ENCODE data around the gene PHF1.
"Not testable (repeated sequence)": the region's sequence is repeated elsewhere in the genome, so short reads cannot be mapped to it uniquely, and the experiment has no call there.

The PHF1 gene

GRCh38 chr6:33391922-33392594 is 18.8 kb upstream of the PHF1 start:
- peak; percentile 60 for DNase-seq

GRCh38 chr6:33392595-33392948 is 18.2 kb upstream of the PHF1 start:
- no peak for DNase-seq

DNA sequence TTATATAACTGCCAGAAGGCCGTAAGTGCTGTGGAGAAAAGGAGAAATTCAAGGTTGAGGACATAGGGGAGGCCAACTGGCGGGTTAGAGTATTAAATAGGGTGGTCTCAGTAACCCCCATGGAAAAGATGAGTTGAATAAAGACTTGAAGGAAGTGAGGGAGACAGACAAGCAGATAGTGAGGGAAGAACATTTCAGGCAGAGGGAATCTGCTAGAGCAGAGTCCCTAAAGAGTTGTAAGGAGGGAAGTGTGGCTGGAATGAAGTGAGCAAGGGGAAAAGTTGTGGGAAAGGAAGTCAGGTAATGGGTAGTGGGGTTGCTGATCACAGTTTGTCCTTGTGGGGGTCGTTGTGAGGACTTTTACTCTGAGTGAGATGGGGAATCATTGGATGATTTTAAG is 17.8 kb upstream of the PHF1 start:
- DNase-seq, result no peak

GRCh38 chr6:33397541-33397940 is 13.3 kb upstream of the PHF1 start:
- no peak for DNase-seq

DNA sequence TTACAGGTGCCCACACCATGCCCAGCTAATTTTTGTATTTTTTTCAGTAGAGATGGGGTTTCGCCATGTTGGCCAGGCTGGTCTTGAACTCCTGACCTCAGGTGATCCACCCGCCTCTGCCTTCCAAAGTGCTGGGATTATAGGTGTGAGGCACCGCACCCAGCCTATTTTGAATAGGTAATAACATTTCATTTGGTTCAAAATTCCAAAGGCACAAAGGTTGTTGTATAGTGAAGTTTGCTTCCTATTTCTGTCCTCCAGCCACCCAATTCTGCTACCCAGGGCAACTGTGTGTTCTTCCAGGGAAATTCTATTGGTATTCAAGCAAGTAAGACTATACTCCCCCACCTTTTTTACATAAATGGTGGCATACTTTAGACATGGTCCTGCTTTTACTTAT is 12.2 kb upstream of the PHF1 start:
- not testable (repeated sequence) for DNase-seq

GRCh38 chr6:33399881-33400280 is 10.9 kb upstream of the PHF1 start:
- not testable (repeated sequence) for DNase-seq

GRCh38 chr6:33404884-33405283 is 5.9 kb upstream of the PHF1 start:
- no peak for DNase-seq

DNA sequence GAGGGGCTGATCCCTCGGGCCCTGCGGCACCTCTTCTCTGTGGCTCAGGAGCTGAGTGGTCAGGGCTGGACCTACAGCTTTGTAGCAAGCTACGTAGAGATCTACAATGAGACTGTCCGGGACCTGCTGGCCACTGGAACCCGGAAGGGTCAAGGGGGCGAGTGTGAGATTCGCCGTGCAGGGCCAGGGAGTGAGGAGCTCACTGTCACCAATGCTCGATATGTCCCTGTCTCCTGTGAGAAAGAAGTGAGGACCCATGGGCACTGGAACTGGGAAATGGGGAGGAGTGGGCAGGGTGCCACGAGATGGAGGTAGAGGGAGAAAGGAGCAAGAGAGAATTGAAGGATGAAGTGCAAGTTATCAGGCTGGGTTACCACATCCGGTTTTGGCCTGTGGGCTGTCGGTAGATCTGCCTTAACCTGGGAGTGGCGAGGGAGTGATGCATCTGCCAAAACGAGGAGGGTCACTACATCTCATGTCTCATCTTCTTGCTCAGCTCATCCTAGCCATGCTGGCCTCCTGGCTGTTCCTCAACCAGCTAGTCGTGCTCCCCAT is 5.4 kb upstream of the PHF1 start:
- no peak for DNase-seq

GRCh38 chr6:33406126-33406525 is 4.7 kb upstream of the PHF1 start:
- no peak for DNase-seq

DNA sequence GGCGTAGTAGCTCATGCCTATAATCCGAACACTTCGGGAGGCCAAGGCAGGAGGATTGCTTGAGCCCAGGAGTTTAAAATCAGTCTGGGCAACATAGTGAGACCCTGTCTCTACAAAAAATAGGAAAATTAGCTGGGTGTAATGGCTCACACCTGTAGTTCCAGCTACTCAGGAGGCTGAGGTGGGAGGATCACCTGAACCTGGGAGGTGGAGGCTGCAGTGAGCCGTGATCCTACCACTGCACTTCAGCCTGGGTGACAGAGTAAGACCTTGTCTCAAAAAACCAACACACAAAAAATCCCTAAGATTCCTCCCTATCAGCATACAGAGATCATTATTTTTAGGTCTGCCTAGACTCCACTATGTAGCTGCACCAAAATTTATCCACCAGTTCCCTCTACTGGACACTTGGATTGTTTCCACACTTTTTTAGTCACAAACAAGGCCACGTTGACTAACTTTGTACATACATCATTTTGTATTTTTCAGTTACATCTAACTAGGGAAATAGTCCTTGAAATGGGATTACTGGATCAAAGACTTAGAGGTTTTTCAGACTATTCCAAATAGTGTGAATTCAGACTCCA is 3.6 kb upstream of the PHF1 start:
- peak; percentile 71 for DNase-seq

DNA sequence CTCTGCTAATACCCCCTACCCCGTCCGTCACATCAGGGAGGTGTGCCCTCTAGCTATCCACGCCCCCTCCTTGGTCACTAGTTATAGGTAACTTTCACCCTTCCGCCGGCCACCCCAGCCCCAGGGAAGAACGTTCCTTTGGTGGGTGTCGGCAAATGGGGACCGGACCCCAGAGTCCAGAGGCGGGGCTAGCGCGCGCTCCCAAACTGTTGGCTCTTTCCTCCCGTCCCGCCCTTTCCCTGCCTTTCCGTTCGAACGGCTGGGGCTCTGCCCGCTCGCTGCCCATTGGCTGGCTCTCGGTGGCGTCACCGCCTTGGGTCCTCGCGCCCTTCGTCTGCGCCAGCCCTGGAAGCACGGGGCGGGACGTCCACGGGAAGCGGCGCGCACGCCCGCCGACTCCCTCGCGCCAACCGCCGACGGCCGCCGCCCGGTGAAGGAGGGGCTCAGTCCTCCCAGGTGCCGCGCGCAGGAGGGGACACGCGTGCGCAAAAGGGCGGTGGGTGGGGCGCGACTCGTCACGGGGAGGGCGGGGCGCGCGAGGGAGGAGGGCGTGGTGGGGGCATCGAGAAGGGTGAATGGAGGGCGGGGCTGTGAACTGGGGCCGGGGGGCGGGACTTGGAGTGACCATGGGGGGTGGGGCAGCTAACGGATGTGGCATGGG is 634 bp upstream of the PHF1 start:
- DNase-seq, result peak; percentile 99

DNA sequence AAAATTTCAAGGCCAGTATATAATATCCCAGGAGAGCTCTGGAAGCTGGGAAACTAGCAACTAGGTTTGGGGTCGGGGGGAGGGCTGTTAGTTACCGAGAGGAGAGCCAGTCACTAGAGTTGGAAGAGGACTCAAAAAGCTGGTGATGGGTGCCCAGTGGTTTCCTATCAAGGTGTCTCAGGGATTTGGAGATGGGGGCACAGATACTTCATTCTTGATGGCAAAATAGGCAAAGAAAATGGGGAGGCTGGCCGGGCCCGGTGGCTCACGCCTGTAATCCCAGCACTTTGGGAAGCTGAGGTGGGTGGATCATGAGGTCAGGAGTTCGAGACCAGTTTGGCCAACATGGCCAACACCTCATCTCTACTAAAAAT is 805 bp downstream of the PHF1 start:
- DNase-seq, result peak; percentile 30

- no peak for DNase-seq
Measured at GRCh38 chr6:33412140-33413009, 1.6 kb downstream of the PHF1 start.

DNA sequence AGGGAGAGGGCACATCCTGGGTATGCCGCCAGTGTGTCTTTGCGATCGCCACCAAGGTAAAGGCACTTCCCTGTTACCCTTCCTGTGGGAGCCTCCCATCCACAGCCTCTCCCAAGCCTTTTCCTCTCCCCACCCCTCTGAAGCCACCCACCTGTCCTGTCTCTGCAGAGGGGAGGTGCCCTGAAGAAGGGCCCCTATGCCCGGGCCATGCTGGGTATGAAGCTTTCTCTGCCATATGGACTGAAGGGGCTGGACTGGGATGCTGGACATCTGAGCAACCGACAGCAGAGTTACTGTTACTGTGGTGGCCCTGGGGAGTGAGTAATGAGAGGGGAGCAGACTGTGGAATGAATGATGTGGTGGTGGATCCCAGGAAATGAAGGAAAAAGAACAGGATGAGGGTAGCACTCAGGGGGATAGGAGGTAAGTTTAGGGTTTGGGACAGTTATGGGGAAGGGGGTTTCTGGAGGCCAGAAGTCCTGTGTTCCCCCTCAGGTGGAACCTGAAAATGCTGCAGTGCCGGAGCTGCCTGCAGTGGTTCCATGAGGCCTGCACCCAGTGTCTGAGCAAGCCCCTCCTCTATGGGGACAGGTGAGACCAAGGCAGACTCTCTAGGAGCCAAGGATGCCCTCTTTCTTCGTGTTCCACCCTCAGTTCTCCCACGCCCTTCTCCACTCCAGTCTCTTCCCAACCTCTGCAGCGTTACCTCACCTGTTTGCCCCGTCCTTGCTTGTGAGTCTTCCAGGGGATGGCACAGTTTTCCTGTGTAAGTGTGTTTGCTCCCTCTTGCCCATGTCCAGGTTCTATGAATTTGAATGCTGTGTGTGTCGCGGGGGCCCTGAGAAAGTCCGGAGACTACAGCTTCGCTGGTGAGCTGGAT is 2.7 kb downstream of the PHF1 start:
- DNase-seq, result no peak

GRCh38 chr6:33414592-33415271 is 3.9 kb downstream of the PHF1 start:
- peak; percentile 39 for DNase-seq

- DNase-seq, result no peak
Measured at GRCh38 chr6:33415831-33416230, 5.0 kb downstream of the PHF1 start.

DNA sequence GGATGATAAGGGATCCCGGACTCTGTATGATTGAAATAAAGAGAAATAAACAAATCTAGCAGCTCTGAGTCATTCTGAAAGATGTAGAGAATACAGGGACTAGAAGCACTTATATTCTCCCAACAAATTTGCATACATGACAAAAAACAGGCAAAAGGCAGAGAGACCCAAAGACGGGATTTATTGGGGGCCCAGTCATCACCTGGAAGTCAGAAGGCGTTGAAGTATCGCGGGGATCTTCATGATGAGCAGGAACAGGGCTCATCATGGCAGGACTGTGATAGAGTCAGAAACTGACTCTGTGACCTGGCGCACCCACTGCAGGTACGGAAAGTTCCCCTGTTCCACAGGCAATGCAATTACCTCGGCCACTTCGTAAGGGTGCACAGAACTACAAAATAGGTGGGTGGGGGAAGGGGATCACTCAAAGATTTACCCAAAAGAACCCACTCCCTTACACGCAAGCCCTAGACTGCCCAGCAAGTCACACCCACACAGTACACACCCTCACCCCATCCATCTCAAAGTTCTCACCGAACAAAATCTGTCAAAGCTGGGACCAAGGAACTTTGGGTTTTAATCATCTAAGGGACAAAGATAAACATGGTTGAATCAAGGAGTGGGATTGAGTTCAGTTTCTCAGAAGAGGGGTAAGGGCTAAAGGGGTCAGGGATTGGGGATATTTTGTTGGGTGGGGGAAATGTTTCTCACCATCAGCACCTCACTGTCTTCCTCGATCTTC is 5.7 kb downstream of the PHF1 start:
- no peak for DNase-seq

- peak; percentile 39 for DNase-seq
Measured at GRCh38 chr6:33417128-33417902, 6.5 kb downstream of the PHF1 start.

DNA sequence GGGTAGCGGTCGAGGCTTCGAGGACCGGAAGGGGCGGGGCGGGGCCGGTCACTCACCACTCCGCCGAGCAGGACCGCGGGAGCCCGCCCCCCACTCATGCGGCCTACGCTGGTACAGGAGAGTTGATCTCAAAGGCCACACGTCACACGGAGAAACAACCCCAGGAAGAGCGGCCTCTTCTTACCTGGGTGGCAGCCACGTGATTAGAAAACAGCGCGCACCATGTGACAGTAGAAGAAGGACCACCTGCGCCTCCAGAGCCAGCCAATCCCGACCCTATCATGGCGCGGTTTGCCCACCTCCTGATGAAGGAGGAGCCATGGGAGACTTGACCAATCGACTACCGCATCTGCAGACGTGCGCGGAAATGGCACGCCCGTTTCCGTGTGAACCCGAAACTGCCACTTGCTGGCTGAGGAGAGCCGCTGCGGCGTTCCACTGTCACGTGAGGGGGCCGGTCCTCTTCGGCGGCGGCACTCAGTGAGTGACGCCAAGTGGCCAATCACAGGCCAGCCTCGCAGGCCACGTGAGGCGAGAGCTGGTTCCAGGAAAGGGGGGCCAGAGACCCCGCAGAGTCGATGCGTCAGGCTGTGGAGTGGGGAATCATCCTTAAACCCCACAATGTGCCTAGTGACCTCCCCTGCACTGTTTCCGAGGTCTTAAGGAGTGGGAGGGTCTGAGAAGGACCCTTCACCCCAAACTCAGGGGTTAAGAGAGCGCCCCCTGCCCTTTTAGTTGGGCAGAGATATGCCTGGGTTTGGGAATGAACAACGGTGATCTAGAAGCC is 7.3 kb downstream of the PHF1 start, which contains the start of gene CUTA:
CUTA (minus strand) TSS at position 205 of the 787 bp plus-strand sequence; CDS start at position 98, 107 bp downstream.
- DNase-seq, result peak; percentile 100

Measured in OCI-M1 (cell line).